WTC11 (cell line): ENCODE results near the gene FBXW4. TPM values are rescaled to one million over a fixed set of nuclear protein-coding genes. Genes with fewer than 3 reads are reported as not detected.

Experiments used
- ATAC-seq: fragments of 200-7000 bp; cut with Tn5 transposase; 2 replicates; pipeline ENCODE4 v1.10.0; 2021; ENCODE audit warnings: mild to moderate bottlenecking, moderate library complexity
- CTCF ChIA-PET: fragments of 300-600 bp; sonication (Branson Sonifier 250); formaldehyde crosslinking; loops from one replicate; lab custom pipeline; 2021; ENCODE audit warnings: antibody characterized with exemption; lab: Charles Lee
- POLR2A ChIA-PET: fragments of 350-600 bp; sonication (Branson Sonifier 250); formaldehyde crosslinking; loops from one replicate; lab custom pipeline; 2021; ENCODE audit warnings: antibody characterized with exemption; lab: Charles Lee
- DNase-seq: peaks from one replicate; pipeline ENCODE4 v3.0.0; 2021; ENCODE audit warnings: low spot score
- H3K27ac Mint-ChIP-seq: 2 replicates; pipeline ENCODE4 v1.8.0; 2021; ENCODE audit warnings: mixed read lengths
- H3K27me3 Mint-ChIP-seq: 2 replicates; pipeline ENCODE4 v1.8.0; 2021; ENCODE audit warnings: low read depth, mild to moderate bottlenecking, moderate library complexity, mixed read lengths
- H3K36me3 Mint-ChIP-seq: 2 replicates; pipeline ENCODE4 v1.8.0; 2021; ENCODE audit warnings: mixed read lengths
- H3K4me1 Mint-ChIP-seq: 2 replicates; pipeline ENCODE4 v1.8.0; 2022; ENCODE audit warnings: mixed read lengths
- H3K4me3 Mint-ChIP-seq: 2 replicates; pipeline ENCODE4 v1.8.0; 2021; ENCODE audit warnings: mild to moderate bottlenecking, moderate library complexity, mixed read lengths
- H3K9me3 Mint-ChIP-seq: 2 replicates; pipeline ENCODE4 v1.8.0; 2021; ENCODE audit warnings: mixed read lengths
- ATF1 ChIP-seq: sonication (generic); formaldehyde crosslinking; IDR thresholded peaks from 2 replicates; pipeline ENCODE4 v1.8.1; 2023; ENCODE audit warnings: mild to moderate bottlenecking, moderate library complexity, missing genetic modification reagents
- CBFB ChIP-seq: sonication (generic); formaldehyde crosslinking; IDR thresholded peaks from 2 replicates; pipeline ENCODE4 v1.8.1; 2022; ENCODE audit warnings: mild to moderate bottlenecking, low read depth, missing genetic modification reagents
- EMX1 ChIP-seq: fragments of 250-450 bp; sonication (Bioruptor Pico); IDR thresholded peaks from 2 replicates; pipeline ENCODE4 v1.8.0; 2021; ENCODE audit warnings: mild to moderate bottlenecking
- FOXJ3 ChIP-seq: sonication (generic); formaldehyde crosslinking; IDR thresholded peaks from 2 replicates; pipeline ENCODE4 v1.9.0; 2021; ENCODE audit warnings: missing genetic modification reagents, mild to moderate bottlenecking, borderline replicate concordance
- FOXP4 ChIP-seq: sonication (generic); formaldehyde crosslinking; IDR thresholded peaks from 2 replicates; pipeline ENCODE4 v1.8.0; 2022; ENCODE audit warnings: mild to moderate bottlenecking, missing genetic modification reagents
- HMGA2 ChIP-seq: fragments of 250-450 bp; sonication (Bioruptor Pico); IDR thresholded peaks from 2 replicates; pipeline ENCODE4 v1.4.0; 2021; ENCODE audit warnings: mild to moderate bottlenecking, moderate library complexity
- IRF2 ChIP-seq: sonication (generic); formaldehyde crosslinking; IDR thresholded peaks from 2 replicates; pipeline ENCODE4 v1.8.0; 2022; ENCODE audit warnings: low read depth, missing genetic modification reagents, borderline replicate concordance
- JUN ChIP-seq: sonication (generic); formaldehyde crosslinking; IDR thresholded peaks from 2 replicates; pipeline ENCODE4 v1.8.0; 2023; ENCODE audit warnings: mild to moderate bottlenecking, missing genetic modification reagents
- MAX ChIP-seq: sonication (generic); formaldehyde crosslinking; IDR thresholded peaks from 2 replicates; pipeline ENCODE4 v1.8.0; 2022; ENCODE audit warnings: mild to moderate bottlenecking, missing genetic modification reagents
- NFE2L1 ChIP-seq: sonication (generic); formaldehyde crosslinking; IDR thresholded peaks from 2 replicates; pipeline ENCODE4 v1.8.1; 2023; ENCODE audit warnings: missing genetic modification reagents
- NFYB ChIP-seq: sonication (generic); formaldehyde crosslinking; conservative IDR thresholded peaks from 2 replicates; pipeline ENCODE4 v1.8.0; 2022; ENCODE audit warnings: low read depth, missing genetic modification reagents
- PREB ChIP-seq: sonication (generic); formaldehyde crosslinking; IDR thresholded peaks from 2 replicates; pipeline ENCODE4 v1.8.1; 2022; ENCODE audit warnings: mild to moderate bottlenecking, missing genetic modification reagents, moderate library complexity, borderline replicate concordance
- PRRX2 ChIP-seq: fragments of 250-450 bp; sonication (Bioruptor Pico); IDR thresholded peaks from 2 replicates; pipeline ENCODE4 v1.8.0; 2021; ENCODE audit warnings: mild to moderate bottlenecking
- RELA ChIP-seq: sonication (generic); formaldehyde crosslinking; IDR thresholded peaks from 2 replicates; pipeline ENCODE4 v1.8.1; 2022; ENCODE audit warnings: missing genetic modification reagents, mild to moderate bottlenecking, borderline replicate concordance
- RORB ChIP-seq: fragments of 250-450 bp; sonication (Bioruptor Pico); IDR thresholded peaks from 2 replicates; pipeline ENCODE4 v1.9.0; 2021; ENCODE audit warnings: mild to moderate bottlenecking
- SMAD3 ChIP-seq: sonication (generic); formaldehyde crosslinking; IDR thresholded peaks from 2 replicates; pipeline ENCODE4 v1.8.0; 2022; ENCODE audit warnings: missing genetic modification reagents, mild to moderate bottlenecking, borderline replicate concordance
- SMAD4 ChIP-seq: sonication (generic); formaldehyde crosslinking; IDR thresholded peaks from 2 replicates; pipeline ENCODE4 v1.8.0; 2022; ENCODE audit warnings: mild to moderate bottlenecking, missing genetic modification reagents
- SP1 ChIP-seq: sonication (generic); formaldehyde crosslinking; conservative IDR thresholded peaks from 2 replicates; pipeline ENCODE4 v1.8.1; 2022; ENCODE audit warnings: missing genetic modification reagents
- TEAD1 ChIP-seq: sonication (generic); formaldehyde crosslinking; IDR thresholded peaks from 2 replicates; pipeline ENCODE4 v1.8.0; 2022; ENCODE audit warnings: mild to moderate bottlenecking, missing genetic modification reagents
- TEAD4 ChIP-seq: sonication (generic); formaldehyde crosslinking; IDR thresholded peaks from 2 replicates; pipeline ENCODE4 v1.8.0; 2022; ENCODE audit warnings: mild to moderate bottlenecking, missing genetic modification reagents
- ZNF138 ChIP-seq: sonication (generic); formaldehyde crosslinking; conservative IDR thresholded peaks from 2 replicates; pipeline ENCODE4 v1.8.1; 2022; ENCODE audit warnings: mild to moderate bottlenecking, moderate library complexity, missing genetic modification reagents
- ZNF232 ChIP-seq: sonication (generic); formaldehyde crosslinking; IDR thresholded peaks from 2 replicates; pipeline ENCODE4 v1.8.0; 2022; ENCODE audit warnings: mild to moderate bottlenecking, missing genetic modification reagents
- ZNF263 ChIP-seq: sonication (generic); formaldehyde crosslinking; IDR thresholded peaks from 2 replicates; pipeline ENCODE4 v1.8.1; 2022; ENCODE audit warnings: low read depth, mild to moderate bottlenecking, moderate library complexity, missing genetic modification reagents
- ZNF317 ChIP-seq: sonication (generic); formaldehyde crosslinking; IDR thresholded peaks from 2 replicates; pipeline ENCODE4 v1.8.1; 2023; ENCODE audit warnings: low read depth, mild to moderate bottlenecking, moderate library complexity, missing genetic modification reagents, borderline replicate concordance
- ZNF671 ChIP-seq: fragments of 250-450 bp; sonication (Bioruptor Pico); IDR thresholded peaks from 2 replicates; pipeline ENCODE4 v1.8.0; 2021; ENCODE audit warnings: mild to moderate bottlenecking
- total RNA-seq: library from RNA; stranded (reverse); gene quantifications from 3 replicates; pipeline ENCODE4 v1.2.3, GENCODE V29; 2021
- TF ChIP-seq, protein P1 (sequence below): sonication (generic); formaldehyde crosslinking; IDR thresholded peaks from 2 replicates; pipeline ENCODE4 v1.8.1; 2022; ENCODE audit warnings: mild to moderate bottlenecking, moderate library complexity, missing genetic modification reagents
- TF ChIP-seq, protein P2 (sequence below): sonication (generic); formaldehyde crosslinking; IDR thresholded peaks from 2 replicates; pipeline ENCODE4 v1.8.1; 2022; ENCODE audit warnings: low read depth, missing genetic modification reagents, borderline replicate concordance
- TF ChIP-seq, protein P3 (sequence below): sonication (generic); formaldehyde crosslinking; IDR thresholded peaks from 2 replicates; pipeline ENCODE4 v1.8.1; 2023; ENCODE audit warnings: mild to moderate bottlenecking, moderate library complexity, missing genetic modification reagents

Gene FBXW4
- total RNA-seq, 1 experiment from 2014 or later = 45.3 TPM

- Mint-ChIP-seq H3K27ac (no peak overlapping the region; the same call in 1 of the 2 replicates), H3K4me1 (peaks cover 31% of the 10 kb centered on the region), H3K27me3 (no peaks in the 10 kb centered on the region), H3K9me3 (no peaks in the 10 kb centered on the region), H3K36me3 (no peaks in the 10 kb centered on the region), H3K4me3 (peak overlapping the region; percentile 63)
- ATAC-seq (no peak), DNase-seq (no peak)
- TF ChIP-seq ZNF232 (0 out of 2 replicates have a peak, but pooled peaks have one; percentile 39), ATF1 (CRISPR knock-in tag) (no peak)
- ChIA-PET POLR2A (no interaction called here), CTCF (interaction anchor here (0.8 to 1.3 kb wide), 4 partner anchors 48 to 93 kb away, joined by 3 to 12 read pairs (median 3); no protein-coding TSS in a partner anchor)
Observed at GRCh38 chr10:101695404-101695890, 477 bp upstream of the FBXW4 start.

DNA sequence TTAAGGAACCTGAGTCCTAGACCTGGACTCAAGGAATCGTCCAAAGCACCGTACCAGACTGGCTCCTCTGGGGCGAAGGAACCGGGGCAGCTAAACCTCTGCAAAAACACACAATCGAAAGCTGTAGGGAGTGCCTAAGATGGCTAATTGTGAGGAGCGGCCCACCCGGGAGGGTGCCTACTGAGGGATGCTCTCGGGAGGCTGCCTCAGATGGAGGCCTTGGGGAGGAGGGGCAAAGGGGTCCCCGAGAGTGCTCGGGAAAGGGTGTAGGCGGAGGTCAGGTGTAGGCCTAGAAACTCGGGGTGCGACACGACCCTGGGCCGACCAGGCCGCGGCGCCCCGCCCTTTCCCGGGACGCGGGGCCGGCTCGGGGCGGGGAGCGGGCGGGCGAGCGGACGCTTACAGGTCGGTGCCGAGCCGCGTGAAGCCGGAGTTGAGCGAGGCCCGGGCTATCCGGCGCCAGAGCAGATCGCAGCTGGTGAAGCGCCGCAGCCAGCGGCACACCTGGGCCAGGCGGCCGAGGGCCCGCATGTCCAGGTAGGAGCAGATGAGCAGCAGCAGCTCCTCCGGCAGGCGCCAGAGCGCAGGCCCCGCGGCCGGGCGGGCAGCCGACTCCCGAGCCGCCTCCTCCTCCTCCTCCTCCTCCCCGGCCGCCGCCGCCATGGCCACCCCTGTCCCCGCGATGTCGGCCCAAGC is 844 bp downstream of the FBXW4 start:
- Mint-ChIP-seq H3K27me3 (no peaks in the 10 kb centered on the region), H3K36me3 (no peaks in the 10 kb centered on the region), H3K4me1 (peaks cover 43% of the 10 kb centered on the region), H3K9me3 (no peaks in the 10 kb centered on the region), H3K27ac (peak overlapping the region; percentile 95), H3K4me3 (peak overlapping the region; percentile 81)
- ATAC-seq = peak; percentile 79
- CTCF ChIA-PET = interaction anchor here (1.0 to 1.8 kb wide), 6 partner anchors 55 to 147 kb away, joined by 3 to 9 read pairs (median 4); no protein-coding TSS in a partner anchor
- DNase-seq = peak; percentile 72
- POLR2A ChIA-PET = interaction anchor here (0.5 to 1.5 kb wide), 4 partner anchors 45 to 124 kb away, joined by 3 to 6 read pairs (median 3); partner anchors contain the start of gene OGA
- TF ChIP-seq HMGA2 (CRISPR knock-in tag) (no peak), PRRX2 (CRISPR knock-in tag) (no peak; the same call in 1 of the 2 replicates), SMAD4 (CRISPR knock-in tag) (no peak), NFYB (CRISPR knock-in tag) (peak; percentile 21; the same call in 1 of the 2 replicates), FOXP4 (CRISPR knock-in tag) (peak; percentile 73; the same call in 1 of the 2 replicates), RELA (CRISPR knock-in tag) (no peak), ATF1 (CRISPR knock-in tag) (no peak), ZNF138 (CRISPR knock-in tag) (0 out of 2 replicates have a peak, but pooled peaks have one; percentile 35), IRF2 (CRISPR knock-in tag) (peak; percentile 20; the same call in 1 of the 2 replicates), ZNF671 (no peak), CBFB (no peak), ZNF317 (no peak), TEAD4 (CRISPR knock-in tag) (no peak), ZNF263 (CRISPR knock-in tag) (no peak), JUN (CRISPR knock-in tag) (no peak), EMX1 (no peak), NFE2L1 (CRISPR knock-in tag) (0 out of 2 replicates have a peak, but pooled peaks have one; percentile 15), RORB (CRISPR knock-in tag) (no peak), SMAD3 (CRISPR knock-in tag) (no peak), TEAD1 (no peak), PREB (no peak), FOXJ3 (CRISPR knock-in tag) (no peak), MAX (CRISPR knock-in tag) (peak; percentile 62; the same call in 1 of the 2 replicates), SP1 (CRISPR knock-in tag) (no peak)
- TF ChIP-seq, protein P1, sequence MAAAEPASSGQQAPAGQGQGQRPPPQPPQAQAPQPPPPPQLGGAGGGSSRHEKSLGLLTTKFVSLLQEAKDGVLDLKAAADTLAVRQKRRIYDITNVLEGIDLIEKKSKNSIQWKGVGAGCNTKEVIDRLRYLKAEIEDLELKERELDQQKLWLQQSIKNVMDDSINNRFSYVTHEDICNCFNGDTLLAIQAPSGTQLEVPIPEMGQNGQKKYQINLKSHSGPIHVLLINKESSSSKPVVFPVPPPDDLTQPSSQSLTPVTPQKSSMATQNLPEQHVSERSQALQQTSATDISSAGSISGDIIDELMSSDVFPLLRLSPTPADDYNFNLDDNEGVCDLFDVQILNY (CRISPR knock-in tag) = no peak
- TF ChIP-seq, protein P2, sequence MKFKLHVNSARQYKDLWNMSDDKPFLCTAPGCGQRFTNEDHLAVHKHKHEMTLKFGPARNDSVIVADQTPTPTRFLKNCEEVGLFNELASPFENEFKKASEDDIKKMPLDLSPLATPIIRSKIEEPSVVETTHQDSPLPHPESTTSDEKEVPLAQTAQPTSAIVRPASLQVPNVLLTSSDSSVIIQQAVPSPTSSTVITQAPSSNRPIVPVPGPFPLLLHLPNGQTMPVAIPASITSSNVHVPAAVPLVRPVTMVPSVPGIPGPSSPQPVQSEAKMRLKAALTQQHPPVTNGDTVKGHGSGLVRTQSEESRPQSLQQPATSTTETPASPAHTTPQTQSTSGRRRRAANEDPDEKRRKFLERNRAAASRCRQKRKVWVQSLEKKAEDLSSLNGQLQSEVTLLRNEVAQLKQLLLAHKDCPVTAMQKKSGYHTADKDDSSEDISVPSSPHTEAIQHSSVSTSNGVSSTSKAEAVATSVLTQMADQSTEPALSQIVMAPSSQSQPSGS = no peak
- TF ChIP-seq, protein P3, sequence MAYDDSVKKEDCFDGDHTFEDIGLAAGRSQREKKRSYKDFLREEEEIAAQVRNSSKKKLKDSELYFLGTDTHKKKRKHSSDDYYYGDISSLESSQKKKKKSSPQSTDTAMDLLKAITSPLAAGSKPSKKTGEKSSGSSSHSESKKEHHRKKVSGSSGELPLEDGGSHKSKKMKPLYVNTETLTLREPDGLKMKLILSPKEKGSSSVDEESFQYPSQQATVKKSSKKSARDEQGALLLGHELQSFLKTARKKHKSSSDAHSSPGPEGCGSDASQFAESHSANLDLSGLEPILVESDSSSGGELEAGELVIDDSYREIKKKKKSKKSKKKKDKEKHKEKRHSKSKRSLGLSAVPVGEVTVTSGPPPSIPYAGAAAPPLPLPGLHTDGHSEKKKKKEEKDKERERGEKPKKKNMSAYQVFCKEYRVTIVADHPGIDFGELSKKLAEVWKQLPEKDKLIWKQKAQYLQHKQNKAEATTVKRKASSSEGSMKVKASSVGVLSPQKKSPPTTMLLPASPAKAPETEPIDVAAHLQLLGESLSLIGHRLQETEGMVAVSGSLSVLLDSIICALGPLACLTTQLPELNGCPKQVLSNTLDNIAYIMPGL (CRISPR knock-in tag) = peak; percentile 98
